Lower leg skin (tissue), 3 donors: ENCODE measurements around the gene DLG2.

ENCODE experiments used
- POLR2A ChIP-seq, 2 donors: fragments of 450-650 bp; IDR thresholded peaks; one replicate each; pipeline ENCODE4 v1.6.1; 2016 to 2017; ENCODE audit warnings: antibody characterized with exemption in 2 of 2, mild to moderate bottlenecking in 1 of 2, moderate library complexity in 1 of 2
- TF ChIP-seq, protein P1 (sequence below), 3 donors: fragments of 450-650 bp; IDR thresholded peaks; one replicate each; pipeline ENCODE4 v1.5.1; 2016; ENCODE audit warnings: antibody characterized with exemption in 3 of 3, mild to moderate bottlenecking in 3 of 3, moderate library complexity in 2 of 3

DNA sequence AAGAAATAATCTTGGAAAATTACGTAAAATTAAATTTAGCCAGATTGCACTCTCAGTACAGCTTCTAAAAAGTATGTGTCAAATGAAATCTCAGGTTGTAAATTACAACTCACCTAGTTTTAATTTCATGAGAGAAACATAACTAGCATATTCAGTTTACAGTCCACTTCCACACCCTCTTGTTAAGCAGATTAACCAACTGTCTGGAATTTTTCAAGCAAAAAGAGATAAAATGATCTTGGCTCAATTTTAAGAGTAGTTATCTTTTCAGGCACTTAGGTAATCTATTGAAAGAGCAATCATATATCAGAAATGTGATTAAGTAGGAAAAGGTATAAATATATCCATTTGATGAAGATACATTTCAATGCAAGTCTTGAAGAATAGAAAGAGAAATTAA lies 1412.6 kb downstream of the DLG2 start:
- TF ChIP-seq POLR2A (IDR thresholded peaks at IDR 0.05), result no peak
- TF ChIP-seq, protein P1, sequence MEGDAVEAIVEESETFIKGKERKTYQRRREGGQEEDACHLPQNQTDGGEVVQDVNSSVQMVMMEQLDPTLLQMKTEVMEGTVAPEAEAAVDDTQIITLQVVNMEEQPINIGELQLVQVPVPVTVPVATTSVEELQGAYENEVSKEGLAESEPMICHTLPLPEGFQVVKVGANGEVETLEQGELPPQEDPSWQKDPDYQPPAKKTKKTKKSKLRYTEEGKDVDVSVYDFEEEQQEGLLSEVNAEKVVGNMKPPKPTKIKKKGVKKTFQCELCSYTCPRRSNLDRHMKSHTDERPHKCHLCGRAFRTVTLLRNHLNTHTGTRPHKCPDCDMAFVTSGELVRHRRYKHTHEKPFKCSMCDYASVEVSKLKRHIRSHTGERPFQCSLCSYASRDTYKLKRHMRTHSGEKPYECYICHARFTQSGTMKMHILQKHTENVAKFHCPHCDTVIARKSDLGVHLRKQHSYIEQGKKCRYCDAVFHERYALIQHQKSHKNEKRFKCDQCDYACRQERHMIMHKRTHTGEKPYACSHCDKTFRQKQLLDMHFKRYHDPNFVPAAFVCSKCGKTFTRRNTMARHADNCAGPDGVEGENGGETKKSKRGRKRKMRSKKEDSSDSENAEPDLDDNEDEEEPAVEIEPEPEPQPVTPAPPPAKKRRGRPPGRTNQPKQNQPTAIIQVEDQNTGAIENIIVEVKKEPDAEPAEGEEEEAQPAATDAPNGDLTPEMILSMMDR (IDR thresholded peaks at IDR 0.05), result no peak
